Limb (tissue), 2 donors: Measurements from ENCODE around the gene NHEJ1.

Experiments
- DNase-seq, 2 donors: peaks; one replicate each; pipeline ENCODE4 v3.0.0-alpha.2; 2016; ENCODE audit errors: extremely low spot score in 2 of 2

The NHEJ1 gene

DNA sequence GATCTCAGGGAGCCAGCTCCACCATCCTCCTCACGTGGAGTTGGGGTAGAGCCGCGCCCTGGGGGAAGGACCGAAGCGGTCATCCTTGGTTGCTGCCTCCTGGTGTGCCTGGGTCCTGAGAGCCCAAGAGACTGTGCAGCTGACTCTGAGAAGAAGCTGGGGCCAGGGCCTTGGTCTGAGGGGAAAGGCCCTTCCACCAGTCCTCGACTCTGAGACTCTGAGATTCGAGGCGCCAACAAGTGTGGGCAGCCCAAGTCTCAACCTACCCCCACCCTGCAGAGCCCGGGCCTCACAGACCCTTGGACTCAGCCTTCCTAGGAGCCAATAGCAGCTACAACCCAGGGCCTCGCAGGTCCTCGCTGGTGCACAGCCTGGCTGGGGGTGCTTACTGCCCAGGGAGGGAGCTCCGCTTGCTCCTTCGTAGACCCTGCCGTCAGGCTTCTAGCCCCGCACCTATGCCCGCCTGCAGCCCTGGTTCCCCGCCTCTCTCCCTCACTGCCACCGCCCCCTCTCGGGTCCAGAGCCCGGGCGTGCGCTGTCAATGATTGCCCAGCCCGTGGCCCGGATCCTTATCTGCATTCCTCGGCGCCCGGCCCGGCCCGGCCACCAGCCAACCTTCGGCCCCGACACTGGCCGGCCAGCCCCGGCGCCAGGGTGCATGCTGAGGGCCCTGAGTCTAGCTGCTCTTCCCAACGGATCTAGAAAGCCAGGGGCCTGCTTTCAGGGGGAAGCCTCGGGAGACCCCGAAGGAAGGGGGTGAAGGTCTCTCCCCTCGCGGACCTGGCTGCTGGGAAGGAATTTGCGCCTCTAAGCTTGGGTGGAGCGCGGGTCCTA lies 101.9 kb downstream of the NHEJ1 start:
- no peak for DNase-seq

DNA sequence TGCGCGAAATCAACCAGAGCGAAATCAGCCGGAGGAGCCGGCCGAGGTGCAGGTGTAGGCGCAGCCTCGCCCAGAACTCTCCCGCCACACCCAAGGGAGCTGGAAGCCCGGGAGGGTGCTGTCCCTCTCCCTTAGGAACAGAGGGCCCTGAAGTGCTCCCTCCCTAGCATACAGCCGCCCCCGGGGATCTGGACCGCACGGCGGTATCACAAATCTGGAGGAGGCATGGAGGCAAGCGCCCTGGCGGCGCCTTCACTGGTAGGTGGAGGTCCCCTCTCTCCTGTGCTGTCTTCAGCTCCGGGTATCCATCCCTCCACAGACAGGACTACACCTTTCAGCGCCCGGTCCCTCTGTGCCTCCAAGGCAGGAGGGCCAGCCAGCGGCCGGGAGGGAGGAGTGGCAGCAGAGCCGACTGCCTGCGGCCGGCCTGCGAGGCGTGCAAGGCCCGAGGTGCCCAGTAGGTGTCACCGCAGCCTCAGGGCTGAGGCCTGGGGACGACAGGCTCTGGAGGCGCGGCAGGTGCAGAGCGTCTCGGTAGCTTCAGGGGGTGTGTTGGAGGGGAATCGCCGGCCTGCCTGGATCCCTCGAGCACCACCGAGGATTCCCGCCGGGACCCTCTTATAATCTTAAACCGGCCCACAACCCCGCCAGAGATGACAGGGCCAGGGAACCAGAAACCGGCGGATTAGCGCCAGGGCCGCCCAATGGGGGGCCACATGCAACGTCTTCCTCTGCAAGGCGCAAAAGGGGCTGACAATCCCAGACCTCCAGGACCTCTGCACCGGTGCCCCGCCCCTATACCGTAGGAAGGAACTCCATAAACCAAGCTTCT lies 102.7 kb downstream of the NHEJ1 start:
- peak; percentile 45 to 84 for DNase-seq

DNA sequence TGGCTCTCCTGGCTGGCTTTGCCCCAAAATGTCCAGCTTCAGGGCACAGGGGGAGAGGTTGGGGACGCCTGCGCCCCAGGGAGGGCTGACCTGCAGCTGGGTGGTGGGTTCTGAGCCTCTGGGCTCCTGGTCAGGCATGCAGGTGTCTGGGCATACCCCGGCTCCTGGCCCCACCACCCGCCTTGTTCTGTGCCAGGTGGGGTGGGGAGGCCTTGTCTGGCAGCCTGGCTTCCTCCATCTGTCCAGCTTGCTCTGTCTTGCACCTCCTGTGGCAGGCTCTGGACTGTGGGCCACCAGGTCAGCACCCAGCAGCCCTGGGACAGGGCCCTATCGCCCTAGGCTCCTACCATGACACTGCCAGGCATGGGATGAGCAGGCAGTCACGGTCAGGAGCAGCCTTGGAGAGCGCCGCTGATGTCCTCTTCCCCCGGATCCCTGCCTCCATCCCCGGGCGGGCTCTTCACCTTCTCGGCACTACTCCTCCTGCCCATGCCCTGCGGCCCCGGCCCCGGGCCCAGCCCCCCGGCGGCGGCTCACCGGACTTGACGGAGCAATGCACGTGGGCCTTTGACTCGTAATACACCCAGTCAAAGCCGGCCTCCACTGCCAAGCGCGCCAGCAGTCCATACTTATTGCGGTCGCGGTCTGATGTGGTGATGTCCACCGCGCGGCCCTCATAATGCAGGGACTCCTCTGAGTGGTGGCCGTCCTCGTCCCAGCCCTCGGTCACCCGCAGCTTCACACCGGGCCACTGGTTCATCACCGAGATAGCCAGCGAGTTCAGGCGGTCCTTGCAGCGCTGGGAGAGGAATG lies 103.5 kb downstream of the NHEJ1 start:
- DNase-seq, result no peak

DNA sequence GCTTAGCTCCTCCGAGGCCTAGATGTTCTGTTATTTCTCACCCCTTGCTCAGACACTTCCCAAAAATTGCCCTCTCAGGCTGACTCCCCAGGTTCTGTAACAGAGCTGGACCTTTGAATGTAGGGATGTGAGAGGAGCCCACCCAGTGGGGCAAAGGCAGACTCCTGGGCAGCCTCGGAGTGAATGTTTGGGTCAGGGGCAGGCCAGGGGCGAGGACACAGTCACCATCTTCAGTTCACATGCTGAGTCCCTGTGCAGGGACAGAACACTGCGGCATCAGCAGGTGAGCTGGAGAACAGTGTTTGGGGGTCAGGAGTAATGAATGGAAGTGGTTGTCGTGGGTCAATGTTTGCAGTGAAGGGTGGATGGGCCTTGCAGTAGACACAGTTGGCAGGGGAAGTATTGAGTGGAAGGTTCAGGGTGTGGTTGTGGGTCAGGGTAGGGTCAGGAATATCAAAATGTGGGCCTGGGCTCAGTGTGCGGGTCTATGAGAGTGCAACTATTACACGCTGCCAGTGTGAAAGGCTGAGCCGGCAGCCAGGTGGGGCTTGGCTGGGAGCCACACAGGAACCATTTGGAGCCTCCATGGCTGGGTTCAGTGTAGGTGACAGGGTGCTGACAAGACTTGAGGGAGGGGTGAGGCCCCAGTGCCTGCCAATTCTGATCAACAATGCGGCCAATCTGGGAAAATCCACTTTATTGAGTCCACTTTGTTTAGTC lies 104.3 kb downstream of the NHEJ1 start:
- no peak for DNase-seq

DNA sequence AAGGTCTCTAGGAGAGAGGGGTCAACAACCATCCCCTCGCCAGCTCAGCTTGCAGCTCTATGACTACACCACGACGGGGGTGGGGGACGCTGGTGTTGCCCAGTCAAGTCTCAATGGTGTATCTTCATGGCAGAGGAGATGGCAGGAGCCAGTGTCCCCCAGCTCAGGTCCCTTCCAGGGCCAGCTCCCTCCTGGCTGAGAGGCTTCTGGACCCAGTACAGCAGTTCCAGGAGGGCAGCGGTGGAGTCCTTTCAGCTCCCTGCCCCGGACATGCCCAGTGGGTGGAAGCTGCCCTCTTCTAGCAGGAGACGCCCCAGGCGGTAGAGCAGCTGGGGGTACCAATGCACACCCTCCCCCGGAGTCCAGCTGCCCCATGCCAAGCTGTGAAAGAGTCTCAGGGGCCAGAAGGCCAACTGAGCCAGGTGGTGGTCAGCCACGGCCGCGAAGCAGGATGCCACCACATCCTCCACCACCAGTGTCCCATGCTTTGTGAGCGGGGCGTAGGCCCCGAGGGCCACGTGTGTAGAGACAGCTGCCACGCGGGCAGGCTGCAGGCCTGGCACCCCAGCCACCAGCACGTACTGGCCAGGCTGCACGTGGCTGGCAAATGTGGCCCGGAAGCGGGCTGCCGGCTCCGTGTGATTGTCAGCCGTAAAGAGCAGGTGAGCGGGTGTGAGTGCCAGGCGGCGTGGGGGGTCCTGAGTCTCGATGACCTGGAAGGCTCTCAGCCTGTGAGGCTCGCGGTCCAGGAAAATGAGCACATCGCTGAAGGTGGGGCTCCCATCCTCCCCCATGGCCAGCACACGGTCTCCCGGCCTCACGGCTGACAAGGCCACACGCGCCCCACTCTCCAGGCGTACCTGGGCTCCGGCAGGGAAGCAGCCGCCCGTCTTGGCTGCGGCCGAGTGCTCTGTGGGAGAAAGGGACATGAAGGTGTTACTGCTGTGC lies 105.4 kb downstream of the NHEJ1 start:
- no peak for DNase-seq

DNA sequence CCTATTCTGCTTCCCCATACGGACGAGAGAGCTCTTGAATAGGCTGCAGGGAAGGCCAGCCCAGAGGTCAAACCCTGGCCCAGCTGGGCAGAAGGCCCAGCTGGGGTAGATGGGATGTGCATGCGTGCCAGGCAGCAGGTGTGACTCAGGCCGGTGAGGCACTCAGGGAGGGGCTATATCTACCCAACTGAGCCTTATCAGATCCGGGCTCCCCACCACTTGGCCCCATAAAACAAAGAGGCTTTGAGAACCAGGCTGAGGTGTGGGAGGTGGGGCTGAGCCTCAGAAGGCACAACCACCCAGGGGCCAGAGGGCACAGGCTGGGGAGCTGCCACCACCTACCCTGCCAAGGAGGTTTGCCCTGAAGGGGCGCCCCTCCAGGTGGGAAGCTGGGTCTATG lies 111.3 kb downstream of the NHEJ1 start:
- DNase-seq, result no peak

DNA sequence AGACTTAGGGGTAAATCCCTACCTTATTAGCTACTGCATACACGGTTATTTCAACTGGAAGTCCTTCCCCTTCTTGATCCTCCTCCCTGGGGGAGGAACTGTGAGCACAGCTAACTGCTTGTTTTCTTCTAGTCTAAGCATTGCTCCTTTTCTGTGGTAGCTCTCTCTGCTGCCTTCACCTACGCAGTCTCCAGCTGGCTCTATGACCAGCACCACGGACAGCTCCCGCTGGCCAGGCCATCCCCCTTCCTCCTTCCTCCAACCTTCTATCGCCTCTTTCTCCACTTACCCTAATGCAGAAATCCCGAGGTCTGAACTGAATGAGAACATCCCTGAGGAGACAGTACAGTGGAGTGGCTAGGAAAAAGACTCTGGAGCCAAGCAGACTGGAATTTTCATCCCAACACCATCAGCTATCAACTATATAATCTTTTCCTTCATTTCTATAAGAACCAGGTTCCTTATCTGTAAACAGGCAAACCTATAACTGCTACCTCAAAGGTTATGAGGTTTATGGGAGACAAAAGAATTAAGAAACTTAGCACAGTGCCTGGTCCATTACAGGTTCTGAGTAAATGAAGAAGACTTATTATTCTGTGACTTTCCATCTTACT lies 114.6 kb downstream of the NHEJ1 start:
- peak; percentile 14 to 77 for DNase-seq

DNA sequence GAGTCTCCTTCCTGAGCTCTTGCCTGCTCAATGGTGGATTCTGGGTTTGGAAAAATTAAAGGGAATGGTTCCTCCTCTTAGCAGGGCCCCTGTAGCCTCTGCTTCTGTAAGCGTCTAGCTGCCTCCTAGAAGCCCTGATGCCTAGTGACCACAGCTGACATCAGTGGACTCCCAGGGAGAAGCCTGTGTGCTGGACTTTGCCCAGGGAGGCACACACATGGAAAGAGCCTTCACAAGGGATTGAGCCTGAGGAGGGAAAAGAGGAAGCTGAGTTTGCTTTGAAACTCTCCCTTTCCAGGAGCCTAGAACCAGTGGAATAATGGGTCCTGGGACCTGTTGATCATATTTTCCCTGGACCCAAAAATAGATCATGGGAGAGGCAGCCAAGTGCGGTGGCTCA lies 117.9 kb downstream of the NHEJ1 start:
- no peak for DNase-seq

DNA sequence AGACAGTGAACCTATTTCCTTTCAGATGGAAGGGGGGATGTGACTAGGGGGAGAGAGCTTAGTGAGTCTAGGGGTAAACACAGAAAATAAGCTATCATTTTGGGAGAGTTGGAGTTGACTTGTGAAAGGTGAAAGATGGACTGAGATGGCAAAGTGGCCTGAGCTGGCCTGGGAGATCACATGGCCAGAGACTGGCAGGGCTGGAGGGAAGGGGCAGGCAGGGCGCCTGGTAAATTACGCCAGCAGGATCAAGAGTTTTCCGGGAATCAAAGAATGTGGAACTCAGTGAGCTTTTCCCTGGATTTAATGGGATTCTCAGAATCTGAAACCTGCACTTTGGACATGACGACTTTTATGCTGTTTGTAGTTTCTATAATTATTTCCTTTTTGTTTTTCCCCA lies 118.5 kb downstream of the NHEJ1 start:
- DNase-seq, result no peak

DNA sequence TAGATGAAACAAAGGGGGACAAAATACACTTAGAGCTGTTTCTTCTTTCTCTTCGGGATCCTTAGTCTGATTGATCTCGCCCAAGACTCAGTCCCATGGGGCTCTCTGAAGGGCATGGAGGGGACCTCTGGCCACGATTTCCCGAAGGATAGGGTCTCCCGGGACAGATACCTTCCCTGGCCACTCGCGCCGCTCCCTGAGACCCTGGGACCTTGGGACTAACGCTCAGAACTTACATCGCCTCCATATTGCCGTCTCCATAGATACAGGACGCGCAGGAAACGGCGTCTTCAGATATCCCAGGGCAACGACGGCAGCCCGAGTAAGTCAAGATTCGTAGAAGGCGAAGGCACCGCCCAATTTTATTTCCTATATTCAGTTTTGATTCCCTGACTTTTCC lies 119.4 kb downstream of the NHEJ1 start, which contains the start of gene CFAP65:
Gene CFAP65 (minus strand): TSS at position 265 of the 400 bp plus-strand sequence. CDS start 2,468 bp downstream, outside the sequence.
- peak in 1 of 2 donors; percentile 63 for DNase-seq

DNA sequence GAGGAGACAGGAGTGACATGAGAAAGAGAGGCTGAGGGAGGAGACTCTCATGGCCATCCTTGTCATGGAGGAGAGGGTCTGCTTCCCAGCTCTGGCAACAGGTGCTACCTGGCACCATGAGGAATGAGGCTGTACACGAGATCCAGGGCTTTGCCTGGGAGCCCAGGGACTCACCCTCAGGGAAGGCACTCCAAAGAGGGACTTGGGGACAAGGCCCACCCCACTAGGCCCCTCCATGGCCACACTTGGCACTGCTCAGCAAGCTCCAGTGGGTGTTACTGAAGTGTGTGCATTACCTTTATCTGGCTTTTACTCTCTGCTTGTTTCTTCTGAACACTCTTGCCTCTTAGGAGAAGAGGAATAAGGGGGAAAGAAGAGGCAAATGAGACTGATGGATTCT lies 122.0 kb downstream of the NHEJ1 start:
- no peak for DNase-seq

DNA sequence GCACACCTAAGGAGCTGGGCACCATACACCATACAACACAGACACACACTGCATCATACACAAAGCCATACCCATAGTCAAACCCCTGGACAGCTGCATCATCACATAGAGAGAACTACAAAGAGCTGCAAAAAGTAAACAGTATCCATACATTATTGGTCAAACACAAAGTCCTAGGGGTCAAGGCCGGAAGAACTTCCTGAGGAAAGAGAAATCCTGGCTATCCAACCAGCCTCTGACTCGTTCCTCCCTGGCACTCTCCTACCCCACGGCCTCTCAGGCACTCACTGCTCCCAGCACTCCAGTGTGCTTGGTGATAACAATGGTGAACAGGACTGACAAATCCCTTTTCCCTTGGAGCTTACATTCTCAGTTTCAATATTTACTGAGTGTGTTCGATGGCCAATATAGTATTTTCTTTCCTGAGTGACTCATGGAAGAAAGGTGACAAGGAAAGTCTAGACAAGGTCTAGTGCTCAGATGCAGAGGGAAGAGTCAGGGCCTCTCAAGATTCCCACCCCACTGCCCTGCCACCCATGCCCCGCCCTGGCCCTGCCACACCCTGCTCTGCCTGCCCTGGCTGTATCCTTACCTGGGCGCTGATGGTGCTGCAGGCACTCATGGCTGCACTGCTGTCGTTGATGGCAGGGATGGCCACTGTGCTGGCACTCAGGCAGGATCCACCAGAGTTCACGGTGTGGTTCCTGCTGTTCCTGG lies 122.7 kb downstream of the NHEJ1 start:
- DNase-seq, result no peak

DNA sequence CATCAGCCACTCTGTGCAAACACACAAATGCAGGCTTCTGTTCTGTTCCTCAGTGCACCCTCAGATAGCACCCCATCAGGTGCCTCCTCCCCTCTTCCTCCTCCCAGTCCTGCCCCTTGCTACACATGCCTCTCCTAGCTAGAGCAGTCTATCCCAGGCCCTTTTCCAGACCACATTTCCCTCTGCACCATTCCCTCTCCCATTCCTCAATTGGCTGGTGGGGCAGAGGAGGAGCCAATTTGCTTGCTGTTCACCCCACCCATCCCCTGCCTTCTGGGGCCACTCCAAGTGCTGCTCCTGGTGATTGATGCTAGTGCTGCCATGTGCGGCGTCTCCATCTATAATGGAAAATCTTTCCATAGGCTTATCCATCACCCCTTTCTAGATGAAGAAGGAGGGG lies 124.7 kb downstream of the NHEJ1 start:
- no peak for DNase-seq

DNA sequence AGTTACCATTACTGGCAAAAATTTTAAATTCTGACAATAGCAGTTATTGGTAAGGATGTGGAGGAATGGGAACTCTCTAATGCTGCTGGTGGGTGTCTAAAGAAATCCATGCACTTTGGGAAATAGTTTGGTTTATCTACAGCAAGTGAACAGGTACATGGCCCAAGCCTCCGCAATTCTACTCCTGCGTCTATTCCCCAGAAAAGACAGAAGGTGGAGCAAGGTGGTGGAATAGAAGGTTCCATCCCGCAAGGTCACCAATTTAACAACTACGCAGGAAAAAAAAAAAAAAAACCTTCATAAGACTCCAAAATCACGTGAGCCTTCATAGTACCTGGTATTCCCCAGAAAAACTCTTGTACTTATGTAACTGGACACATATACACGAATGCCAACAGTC lies 125.8 kb downstream of the NHEJ1 start:
- no peak for DNase-seq

DNA sequence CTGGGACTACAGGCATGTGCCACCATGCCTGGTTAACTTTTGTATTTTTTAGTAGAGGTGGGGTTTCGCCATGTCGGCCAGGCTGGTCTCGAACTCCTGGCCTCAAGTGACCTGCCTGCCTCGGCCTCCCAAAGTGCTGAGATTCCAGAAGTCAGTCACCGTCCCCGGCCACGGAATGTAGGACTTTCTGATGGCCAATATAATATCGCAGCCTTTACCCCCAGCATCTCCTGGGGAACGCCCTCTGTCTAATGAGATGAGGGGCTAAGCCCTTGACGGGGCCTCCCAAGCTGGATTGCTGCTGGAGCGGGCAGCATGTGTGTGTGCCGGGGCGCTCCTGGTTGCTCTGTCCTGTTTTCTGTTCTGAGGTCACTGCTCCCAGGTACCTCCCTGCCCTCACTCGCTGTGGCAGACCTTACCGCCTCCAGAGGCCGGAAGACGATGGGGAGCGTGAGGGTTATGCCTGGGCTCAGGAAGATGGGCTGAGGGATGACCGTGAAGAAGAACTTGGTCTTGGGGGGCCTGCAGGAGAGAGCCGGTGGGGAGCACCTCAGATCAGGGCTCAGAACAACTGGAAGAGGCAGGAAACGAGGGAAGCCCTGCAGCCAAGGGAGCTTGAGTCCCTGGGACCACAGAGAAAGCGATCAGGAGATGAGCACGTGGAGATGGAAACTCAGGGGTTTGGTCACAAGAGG lies 128.4 kb downstream of the NHEJ1 start:
- no peak for DNase-seq

DNA sequence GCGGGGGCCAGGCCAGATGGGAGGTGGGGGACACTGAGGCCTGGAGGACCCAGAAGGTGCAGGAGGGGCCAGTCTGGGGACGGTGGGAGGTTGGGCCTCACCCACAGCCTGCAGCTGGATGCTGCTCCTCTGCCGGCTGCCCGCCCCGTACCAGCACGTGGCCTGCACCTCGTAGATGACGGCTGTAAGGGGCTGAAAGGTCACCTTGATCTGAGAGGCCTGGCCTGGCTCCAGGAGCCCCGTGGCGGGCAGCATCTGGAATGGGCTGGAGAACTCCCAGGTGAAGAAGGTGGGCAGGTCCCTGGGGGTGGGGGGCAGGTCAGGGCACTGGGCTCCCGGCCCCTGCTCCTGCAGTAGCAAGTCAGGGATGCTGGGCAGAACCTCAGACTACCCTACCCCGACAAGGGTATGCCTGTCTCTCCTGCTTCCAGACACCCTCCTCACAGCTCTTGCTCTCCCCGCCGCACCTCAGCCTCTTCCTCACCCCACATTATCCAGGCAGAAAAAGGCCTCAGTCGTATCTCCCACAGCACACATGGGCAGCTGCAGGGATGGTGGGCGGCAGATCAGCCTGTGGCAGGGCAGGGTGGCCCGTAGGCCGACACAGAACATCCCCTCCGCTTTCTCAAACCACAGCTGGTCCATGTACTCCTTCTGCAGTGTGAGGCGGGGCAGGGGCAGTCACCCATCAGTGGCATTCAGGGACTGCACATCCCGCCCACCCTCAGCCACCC lies 129.4 kb downstream of the NHEJ1 start:
- no peak for DNase-seq

DNA sequence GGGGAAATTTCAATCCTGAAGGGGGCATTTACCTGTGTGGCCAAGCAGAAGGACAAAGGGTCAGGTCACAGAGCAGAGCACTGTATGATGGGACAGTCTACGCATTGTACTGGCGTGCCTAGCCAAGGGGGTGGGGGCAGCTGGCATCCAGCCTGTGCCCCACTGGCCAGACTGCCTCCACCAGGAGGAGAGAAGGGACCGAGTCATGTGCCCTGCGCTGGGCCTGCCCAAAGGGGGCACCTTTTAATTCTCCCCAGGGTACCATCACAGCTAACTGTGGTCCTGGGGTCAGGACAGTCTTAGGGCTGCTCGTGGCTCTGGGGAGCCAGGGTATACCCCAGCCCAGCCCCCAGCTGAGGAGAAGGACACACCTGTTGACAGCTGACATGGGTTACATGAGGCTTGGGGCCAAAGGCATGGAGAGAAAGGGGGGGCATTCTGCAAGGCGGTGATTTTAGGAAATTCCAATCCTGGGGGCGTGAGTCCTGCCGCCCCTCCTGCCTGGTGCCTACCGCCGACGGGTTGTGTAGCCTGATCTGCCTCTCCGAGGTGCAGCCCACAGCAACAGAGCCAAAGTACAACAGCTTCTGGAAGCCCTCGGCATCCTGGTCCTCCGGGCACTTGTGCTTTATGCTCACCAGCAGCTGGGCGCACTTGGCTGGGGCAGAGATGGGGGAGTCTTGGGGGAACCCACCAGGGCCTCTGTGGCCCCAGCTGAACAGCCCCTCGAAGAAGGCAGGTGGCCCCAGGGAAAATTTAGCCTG lies 130.3 kb downstream of the NHEJ1 start:
- no peak for DNase-seq
